AG04449 (cell line): ENCODE results near the gene IL22RA2.

Experiments
- CTCF ChIA-PET: fragments of 350-600 bp; formaldehyde crosslinking; extraction: SDS; loops from one replicate; lab custom pipeline; 2021; ENCODE audit warnings: antibody characterized with exemption; lab: Yijun Ruan, JAX
- POLR2A ChIA-PET: fragments of 400-600, 350-600 bp; formaldehyde crosslinking; extraction: SDS; loops from one replicate; lab custom pipeline; 2020; ENCODE audit warnings: antibody characterized with exemption, inconsistent platforms; lab: Yijun Ruan, JAX
- DNase-seq: peaks from one replicate; pipeline ENCODE4 v3.0.0-alpha.2; 2010; ENCODE audit warnings: low read depth, low spot score
- H3K4me3 ChIP-seq: 2 replicates; pipeline ENCODE4 v1.5.1; 2011; ENCODE audit warnings: low read depth, mild to moderate bottlenecking, control low read depth, low read length
- TF ChIP-seq, protein P1 (sequence below): IDR thresholded peaks from one replicate; pipeline ENCODE4 v1.5.1; 2011; ENCODE audit warnings: mild to moderate bottlenecking, moderate library complexity, low read length, control low read depth, inconsistent platforms; ENCODE audit not compliant: insufficient read depth; ENCODE audit errors: missing control alignments

Gene IL22RA2

GRCh38 chr6:137176729-137177128 lies 3.3 kb upstream of the IL22RA2 start:
- POLR2A ChIA-PET, result no interaction called here
- TF ChIP-seq, protein P1, sequence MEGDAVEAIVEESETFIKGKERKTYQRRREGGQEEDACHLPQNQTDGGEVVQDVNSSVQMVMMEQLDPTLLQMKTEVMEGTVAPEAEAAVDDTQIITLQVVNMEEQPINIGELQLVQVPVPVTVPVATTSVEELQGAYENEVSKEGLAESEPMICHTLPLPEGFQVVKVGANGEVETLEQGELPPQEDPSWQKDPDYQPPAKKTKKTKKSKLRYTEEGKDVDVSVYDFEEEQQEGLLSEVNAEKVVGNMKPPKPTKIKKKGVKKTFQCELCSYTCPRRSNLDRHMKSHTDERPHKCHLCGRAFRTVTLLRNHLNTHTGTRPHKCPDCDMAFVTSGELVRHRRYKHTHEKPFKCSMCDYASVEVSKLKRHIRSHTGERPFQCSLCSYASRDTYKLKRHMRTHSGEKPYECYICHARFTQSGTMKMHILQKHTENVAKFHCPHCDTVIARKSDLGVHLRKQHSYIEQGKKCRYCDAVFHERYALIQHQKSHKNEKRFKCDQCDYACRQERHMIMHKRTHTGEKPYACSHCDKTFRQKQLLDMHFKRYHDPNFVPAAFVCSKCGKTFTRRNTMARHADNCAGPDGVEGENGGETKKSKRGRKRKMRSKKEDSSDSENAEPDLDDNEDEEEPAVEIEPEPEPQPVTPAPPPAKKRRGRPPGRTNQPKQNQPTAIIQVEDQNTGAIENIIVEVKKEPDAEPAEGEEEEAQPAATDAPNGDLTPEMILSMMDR, result no peak
- DNase-seq, result no peak
- CTCF ChIA-PET, result interaction anchor here (2.6 kb wide), 1 partner anchor 10 kb away, joined by 7 read pairs; no protein-coding TSS in a partner anchor
- H3K4me3 ChIP-seq, result no peak overlapping the region

DNA sequence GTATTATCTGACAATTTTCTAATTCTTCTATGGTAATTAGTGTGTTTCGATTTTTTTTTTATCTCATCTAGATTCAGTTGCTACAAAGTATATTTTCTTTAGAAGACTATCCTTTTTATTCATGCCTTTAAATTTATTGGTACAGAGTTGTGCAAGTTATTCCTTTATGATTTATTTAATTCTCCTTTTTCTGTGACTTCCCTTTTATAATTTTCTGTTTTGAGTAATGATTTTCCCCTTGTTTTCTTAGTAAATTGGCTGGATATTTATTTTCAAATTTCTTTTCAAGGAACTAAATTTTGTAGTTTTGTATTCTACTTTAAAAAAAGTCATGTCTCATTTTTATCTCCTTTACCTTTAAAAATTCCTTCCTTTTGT lies 2.4 kb upstream of the IL22RA2 start:
- no peak overlapping the region for H3K4me3 ChIP-seq
- ChIA-PET POLR2A (no interaction called here), CTCF (no interaction called here)
- TF ChIP-seq, protein P1, result no peak
- DNase-seq, result no peak

DNA sequence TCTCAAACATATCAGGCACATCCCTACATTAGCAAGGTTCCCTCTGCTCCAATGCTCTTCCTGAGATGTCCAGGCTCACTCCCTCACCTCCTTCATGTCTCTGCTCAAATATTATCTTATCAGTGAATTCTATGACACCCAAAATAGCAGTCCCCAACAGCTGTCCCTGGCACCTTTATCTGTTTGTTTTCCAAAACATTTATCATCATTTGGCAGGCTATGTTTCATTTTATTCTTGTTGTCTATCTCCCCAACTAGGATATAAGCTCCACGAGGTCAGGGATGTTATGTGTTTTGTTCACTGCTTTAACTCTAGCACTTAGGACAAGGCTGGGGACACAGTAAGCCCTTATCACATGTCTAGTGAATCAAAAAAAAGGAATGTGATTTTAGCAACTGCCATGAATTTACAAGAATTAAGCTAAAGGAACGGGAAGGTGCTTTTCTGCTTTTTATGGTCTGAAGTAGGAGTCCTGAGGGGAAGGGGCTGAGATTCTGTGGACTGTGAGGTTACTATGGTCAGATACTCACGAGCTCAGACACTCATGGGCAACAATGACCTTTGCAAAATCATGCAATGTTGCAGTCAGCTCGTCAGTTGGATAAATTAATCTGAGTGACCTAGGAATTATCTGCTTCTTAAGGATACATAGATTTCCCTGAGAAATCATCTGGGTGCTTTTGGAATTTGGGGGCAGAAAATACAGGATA lies 1.9 kb upstream of the IL22RA2 start:
- TF ChIP-seq, protein P1, result no peak
- CTCF ChIA-PET, result no interaction called here

GRCh38 chr6:137172734-137173431 lies 561 bp downstream of the IL22RA2 start:
- H3K4me3 ChIP-seq, result no peak overlapping the region
- CTCF ChIA-PET, result no interaction called here
- TF ChIP-seq, protein P1, result no peak
- DNase-seq, result no peak
- POLR2A ChIA-PET, result no interaction called here

More for the DNA sequence above, 1.9 kb upstream of the IL22RA2 start:
- POLR2A ChIA-PET, result no interaction called here
- DNase-seq, result no peak
- H3K4me3 ChIP-seq, result no peak overlapping the region

GRCh38 chr6:137171824-137172733 lies 1.4 kb downstream of the IL22RA2 start:
- no peak for DNase-seq
- TF ChIP-seq, protein P1, result no peak
- CTCF ChIA-PET, result no interaction called here
- POLR2A ChIA-PET, result no interaction called here
- no peak overlapping the region for H3K4me3 ChIP-seq

- H3K4me3 ChIP-seq, result no peak overlapping the region
- no peak for DNase-seq
Observed at GRCh38 chr6:137171053-137171374, 2.4 kb downstream of the IL22RA2 start.

More at GRCh38 chr6:137171053-137171374, 2.4 kb downstream of the IL22RA2 start:
- CTCF ChIA-PET, result no interaction called here
- POLR2A ChIA-PET, result no interaction called here
- TF ChIP-seq, protein P1, result no peak
